Amygdala (tissue), 56 donors: ENCODE data around the gene ELAVL1.
"Not testable (repeated sequence)": the region's sequence is repeated elsewhere in the genome, so short reads cannot be mapped to it uniquely, and the experiment has no call there.

Experiments used
- DNase-seq, 56 donors: peaks; one replicate each; lab custom pipeline; 2025; lab: John Stamatoyannopoulos, UW

ELAVL1 gene

DNA sequence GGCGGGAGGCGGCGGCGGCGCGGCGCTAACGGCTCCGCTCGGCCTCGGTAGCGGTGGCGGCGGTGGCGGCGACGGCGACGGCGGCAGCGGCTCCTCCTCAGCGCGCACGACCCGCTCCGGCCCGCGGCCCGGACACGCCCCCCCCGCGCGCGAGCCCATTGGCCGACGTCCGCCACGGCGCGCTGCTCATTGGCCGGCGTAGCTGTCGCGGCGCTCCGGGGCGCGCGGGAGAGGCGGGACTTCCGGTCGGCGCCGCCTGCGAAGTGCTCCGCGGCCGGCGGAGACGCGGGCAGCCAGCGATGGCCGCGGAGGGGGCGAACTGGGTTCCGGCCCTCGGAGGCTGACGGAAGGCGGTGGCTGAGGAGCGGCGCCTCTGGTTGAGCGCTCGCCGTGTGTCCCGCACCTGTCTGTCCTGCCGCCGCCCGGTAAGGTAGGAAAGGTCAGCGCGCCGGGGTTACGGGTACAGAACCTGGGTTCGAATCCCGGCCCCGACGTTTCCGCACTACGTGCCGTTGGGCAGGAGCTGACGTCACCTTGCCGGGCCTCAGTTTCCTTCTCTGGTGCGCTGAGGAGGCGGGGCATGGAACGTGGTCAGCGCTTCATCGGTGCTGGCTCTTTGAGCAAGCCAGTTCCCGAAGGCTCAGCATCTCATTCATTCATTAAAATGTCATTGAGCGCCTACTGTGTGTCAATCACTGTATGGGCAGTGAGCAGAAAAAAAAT is at the start of gene ELAVL1:
ELAVL1 (minus strand) TSS at position 108 of the 723 bp plus-strand sequence. CDS start 13,826 bp downstream, outside the sequence.
- DNase-seq: peak in 55 of 56 donors; percentile 12 to 89 (median 69)

DNA sequence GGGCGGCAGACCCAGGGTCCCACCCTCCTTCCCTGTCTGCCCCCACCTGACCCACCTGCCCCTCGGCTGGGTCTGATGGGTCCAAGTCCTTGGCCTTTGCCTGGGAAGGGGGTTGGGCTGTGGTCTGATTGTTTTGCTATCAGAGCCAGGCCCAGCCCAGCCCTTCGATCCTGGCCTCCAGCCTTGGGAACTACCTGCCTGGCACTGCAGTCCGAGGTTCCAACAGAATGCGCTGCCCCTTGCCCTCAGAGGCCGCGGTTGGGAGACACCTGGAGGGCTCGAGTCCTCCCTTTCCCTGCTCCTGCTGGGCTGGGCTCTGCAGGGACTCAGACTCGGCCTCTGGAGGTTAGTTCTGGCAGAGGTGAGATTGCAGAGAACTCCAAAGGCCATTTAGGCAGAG is 48.7 kb upstream of the ELAVL1 start:
- no peak for DNase-seq

DNA sequence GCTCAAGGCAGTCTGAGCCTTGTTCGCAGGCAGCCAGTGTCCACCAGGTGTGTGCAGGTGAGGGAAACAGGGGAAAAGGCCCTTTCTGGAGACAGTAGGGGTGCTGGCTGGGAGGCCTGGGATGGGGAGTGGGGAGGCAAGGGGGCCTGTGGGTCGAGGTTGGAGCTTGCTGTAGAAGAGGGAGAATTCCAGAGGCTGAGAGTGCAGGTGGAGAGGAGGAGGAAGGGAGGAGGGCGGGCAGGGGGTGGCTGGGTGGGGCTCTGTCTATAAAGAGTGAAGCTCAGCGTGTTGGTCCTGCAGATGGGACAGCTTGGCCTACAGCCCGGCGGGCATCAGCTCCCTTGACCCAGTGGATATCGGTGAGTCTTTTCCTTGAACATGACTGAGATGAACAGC is 47.0 kb upstream of the ELAVL1 start, which contains the start of gene CCL25:
CCL25 (plus strand) TSS at position 297 of the 396 bp plus-strand sequence. CDS start 290 bp downstream, outside the sequence.
- no peak for DNase-seq

DNA sequence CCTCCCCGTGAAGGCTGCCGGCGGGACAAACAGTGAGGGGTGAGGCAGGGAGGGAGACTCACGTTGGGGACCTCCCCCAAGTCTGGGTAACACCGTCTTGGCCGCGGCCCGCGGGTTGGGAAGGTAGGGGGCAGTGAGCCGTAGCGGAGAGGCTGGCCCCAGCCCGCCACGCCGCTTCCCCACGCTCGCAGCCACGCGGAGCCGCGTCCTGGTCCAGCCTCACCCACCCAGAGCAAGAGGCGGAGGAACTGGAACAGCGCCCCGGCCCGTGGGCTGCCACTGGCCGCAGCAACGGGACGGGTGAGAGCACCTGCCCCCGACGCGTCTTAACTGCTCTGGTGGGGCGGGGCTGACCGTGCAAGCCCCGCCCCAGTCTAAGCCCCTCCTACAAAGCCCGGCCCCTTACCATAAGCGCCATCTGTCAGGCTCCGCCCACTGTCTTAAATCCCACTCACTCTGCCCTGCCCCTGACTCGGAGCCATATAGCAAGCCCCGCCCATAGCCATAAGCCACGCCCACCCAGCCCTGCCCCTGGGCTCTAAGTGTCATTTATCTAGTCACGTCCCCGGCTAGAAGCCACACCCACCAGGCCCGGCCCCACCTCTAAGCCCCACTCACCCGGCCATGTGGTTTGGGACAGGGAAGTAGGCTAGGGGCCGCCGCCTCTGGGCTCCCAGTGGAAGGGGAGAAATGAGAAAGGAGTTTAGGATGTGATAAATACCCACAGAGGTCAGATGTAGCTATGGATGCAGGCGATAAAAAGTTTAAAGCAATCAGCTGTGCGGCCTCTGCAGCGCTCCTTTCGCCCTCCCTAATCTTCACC is 45.0 kb upstream of the ELAVL1 start:
- peak in 48 of 56 donors; percentile 7 to 91 (median 48) for DNase-seq

DNA sequence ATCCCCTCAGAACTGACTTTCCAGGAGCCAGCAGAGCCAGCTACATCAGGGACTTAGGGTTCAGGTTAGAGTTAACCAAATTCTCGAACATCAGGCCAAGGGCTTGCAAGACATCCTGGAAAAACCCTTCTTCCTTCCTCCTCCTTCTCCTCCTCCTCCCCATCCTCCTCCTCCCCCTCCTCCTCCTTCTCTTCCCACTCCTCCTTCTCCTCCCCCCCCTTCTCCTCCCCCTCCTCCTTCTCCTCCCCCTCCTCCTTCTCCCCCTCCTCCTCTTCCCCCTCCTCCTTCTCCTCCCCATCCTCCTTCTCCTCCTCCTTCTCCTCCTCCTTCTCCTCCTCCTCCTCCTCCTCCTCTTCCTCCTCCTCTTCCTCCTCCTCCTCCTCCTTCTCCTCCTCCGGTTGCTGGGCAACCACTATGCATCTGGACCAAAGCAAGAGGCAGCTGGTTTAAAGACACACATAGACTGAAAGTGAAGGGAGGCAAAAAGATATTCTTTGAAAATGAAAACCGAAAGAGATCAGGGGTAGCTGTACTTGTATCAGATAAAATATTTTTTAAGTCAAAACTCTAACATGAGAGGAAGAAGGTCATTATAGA is 41.2 kb upstream of the ELAVL1 start:
- no peak for DNase-seq

DNA sequence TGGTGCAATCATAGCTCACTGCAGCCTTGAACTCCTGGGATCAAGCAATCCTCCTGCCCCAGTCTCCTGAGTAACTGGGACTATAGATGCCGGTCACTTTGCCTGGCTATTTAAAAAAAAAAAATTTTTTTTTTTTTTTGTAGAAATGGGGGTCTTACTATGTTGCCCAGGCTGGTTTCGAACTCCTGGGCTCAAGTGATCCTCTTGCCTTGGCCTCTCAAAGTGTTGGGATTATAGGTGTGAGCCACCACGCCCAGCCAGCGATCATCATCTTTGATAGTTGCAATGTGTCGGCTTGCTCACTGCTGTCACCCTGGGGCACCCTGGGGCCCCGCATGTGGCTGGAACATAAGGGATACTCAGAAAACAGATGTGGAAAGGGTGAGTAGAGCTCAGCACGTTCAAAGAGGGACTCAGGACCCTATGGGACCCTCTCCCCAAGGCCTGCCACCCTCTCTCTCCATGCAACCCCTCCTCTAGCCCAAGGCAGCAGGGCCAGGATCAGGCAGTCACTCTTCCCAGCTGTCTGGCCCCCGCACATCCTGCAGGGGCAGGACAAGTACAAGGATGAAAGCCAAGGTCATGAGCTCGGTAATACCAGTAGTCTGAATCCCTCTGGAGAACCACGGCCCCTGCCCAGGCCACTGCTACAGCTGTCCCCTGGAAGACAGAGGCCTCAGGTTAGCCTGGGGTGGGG is 40.6 kb upstream of the ELAVL1 start:
- no peak for DNase-seq

DNA sequence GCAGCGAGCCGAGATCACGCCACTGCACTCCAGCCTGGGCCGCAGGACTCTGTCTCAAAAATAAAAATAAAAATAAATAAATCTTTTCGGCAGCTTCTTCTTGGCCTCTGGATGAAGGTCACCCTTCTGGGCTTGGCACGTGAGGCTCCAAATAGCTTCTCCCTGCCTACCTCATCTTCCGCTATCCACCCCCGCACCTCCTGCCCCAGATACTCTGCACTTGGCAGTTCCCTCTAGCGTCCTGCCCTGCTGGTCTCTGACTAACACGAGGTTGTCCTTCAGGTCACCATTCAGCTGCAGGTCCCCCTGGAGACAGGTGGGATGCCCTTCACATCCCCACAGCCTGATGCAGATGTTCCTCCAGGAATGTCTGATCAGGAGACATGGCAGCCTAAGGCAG is 38.6 kb upstream of the ELAVL1 start:
- peak in 1 of 56 donors; percentile 5 for DNase-seq

DNA sequence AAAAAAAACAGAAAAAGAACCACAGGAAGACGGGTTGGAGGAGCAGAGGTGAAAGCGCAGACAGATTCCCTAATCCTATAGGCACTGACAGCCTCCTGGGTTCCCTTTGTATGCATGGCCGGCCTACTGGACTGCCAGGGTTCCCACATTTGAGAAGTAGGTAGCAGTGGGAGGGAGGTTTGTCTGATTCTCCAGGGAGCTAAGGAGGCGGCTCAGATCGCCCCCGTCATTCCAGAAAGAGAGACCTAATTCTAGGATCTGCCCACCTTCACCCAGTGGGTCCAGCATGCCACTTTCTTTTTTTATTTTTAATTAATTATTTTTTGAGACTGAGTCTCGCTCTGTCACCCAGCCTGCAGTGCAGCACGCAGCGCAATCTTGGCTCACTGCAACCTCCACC is 37.5 kb upstream of the ELAVL1 start:
- DNase-seq: no peak

DNA sequence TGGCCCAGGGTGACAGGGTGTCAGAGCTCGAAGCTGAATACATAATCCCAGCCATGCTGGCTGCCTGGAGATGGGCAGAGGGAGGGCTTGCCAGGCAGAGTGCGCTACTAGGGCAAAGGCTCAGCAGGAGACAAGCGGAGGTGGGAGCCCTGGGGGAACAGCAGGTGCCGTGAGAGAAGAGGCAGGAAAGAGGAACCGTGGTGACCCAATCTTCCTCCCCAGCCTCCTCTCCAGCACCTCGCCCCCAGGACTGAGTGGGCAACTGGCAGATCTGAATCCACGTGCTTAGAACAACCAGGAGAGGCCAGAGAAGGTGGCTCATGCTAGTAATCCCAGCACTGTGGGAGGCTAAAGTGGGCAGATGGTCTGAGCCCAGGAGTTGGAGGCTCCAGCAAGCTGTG is 36.1 kb upstream of the ELAVL1 start:
- no peak for DNase-seq

DNA sequence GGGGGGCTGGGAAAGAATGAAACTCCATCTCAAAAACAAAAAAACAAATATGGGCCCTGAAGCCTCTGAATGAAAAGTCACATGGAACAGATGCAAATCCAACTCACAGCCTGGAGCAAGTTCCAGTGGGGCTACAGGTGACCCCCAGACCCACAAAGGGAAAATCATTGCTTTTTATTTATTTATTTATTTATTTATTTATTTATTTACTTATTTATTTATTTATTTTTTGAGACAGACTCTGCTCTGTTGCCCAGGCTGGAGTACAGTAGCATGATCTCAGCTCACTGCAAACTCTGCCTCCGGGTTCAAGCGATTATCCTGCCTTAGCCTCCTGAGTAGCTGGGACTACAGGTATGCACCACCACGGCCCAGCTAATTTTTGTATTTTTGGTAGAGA is 33.8 kb upstream of the ELAVL1 start:
- DNase-seq: no peak

DNA sequence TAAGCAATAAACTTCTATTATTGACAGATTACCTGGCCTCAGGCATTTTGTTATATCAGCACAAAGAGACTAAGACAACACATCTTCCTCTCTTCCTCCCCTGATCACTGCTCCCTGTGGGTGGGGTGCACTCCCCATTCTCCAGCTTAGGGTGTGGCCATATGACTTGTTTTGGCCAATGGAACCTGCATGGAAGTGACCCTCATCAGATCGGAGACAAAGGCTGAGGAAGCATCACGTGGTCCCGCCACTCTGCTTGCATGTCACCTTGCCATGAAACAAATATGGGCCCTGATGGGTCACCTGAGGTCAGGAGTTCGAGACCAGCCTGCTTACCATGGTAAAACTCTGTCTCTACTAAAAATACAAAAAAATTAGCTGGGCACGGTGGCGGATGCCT is 33.4 kb upstream of the ELAVL1 start:
- no peak for DNase-seq

DNA sequence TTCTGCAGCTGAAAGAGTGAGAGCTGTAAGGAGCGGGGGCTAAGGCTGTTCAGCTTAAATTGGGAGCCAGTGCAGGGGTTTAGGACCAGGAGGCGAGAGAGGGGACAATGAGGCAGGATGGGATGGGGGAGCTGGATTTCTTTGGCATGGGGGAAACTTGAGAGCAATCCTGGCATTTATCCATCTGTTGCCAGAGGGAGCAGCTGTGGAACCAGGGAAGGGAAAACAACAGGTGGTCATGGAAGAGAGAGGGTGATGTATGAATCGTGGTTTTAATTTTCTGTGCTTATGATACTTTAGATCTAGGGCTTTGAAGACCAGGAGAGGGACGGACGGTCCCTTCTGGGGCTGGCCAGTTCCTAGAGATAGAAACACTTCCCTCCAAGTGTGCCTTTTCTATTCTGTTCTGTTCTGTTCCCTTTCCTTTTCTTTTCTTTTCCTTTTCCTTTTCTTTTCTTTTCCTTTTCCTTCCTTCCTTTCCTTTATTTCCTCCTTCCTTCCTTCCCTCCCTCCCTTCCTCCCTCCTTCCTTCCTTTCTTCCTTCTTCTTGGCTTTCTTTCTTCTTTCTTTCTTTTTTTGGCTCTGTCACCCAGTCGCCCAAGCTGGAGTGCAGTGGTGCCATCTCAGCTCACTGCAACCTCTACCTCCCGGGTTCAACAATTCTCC is 31.1 kb upstream of the ELAVL1 start:
- DNase-seq: no peak

DNA sequence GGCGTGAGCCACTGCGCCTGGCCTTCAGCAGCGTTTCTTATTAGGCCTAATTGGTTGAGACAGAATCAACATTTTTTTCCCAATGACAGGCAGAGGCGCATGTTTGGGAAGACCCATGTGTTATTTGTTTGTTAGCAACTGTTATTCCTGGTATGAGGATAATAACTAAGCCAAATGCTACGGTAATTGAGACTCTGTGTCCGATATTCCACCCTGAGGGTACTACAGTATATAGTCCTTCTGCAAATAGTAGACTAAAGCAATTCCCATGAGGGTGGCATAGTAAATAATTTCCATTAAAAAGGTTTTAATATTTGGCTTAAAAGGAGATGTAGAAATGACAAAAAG is 28.7 kb upstream of the ELAVL1 start:
- DNase-seq: no peak

DNA sequence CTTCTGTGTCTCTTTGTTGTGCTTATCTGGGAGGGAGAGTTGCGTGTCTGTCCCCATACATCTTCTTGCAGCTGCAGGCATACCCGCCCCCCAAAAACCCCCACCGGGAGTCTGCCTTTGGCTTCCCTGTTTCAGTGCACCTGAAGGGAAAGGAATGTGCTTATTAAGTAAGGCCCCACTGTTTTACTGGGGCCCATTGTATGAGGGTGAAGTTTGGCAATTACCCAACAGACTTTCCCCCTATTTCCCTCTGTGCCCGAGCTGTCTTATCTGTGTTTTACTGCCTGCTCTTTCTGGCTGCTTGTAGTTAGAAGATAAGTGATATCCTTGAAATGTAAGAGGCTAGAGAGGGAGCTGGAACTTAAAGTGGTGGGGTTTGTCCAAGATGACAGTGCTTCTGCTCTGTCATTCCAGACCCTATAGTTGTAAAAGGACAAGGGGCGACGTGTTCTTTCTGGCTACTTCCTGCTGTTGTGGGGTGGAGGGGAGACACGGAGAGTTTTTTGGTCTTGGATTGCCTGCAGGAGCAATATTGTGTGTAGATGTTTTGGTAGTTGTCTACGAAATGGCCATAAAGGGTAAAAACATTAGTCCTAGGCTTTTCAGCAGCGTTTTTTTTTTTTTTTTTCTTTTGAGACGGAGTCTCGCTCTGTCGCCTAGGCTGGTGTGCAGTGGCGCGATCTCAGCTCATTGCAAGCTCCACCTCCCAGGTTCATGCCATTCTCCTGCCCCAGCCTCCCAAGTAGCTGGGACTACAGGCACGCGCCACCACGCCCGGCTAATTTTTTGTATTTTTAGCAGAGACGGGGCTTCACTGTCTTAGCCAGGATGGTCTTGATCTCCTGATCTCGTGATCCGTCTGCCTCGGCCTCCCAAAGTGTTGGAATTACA is 28.1 kb upstream of the ELAVL1 start:
- DNase-seq: not testable (repeated sequence)

DNA sequence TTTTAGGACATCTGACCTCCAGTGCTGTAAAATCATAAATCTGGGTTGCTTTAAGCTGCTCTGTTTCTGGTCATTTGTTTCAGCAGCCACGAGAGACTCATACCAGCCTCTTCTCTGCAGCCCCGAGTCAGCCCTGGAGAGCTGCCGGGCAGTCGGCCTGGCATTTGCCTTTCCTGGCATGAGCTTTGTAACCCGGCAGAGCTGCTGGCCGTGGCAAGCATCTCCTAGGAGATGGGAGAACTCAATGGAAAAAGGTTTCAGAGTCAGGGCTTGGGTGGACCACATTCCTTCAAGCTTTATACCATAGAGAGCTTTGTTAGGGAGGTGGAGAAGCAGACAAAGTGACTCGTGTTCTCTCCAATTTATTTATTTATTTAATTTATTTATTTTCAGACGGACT is 25.5 kb upstream of the ELAVL1 start:
- DNase-seq: peak in 5 of 56 donors; percentile 2 to 20 (median 4)

DNA sequence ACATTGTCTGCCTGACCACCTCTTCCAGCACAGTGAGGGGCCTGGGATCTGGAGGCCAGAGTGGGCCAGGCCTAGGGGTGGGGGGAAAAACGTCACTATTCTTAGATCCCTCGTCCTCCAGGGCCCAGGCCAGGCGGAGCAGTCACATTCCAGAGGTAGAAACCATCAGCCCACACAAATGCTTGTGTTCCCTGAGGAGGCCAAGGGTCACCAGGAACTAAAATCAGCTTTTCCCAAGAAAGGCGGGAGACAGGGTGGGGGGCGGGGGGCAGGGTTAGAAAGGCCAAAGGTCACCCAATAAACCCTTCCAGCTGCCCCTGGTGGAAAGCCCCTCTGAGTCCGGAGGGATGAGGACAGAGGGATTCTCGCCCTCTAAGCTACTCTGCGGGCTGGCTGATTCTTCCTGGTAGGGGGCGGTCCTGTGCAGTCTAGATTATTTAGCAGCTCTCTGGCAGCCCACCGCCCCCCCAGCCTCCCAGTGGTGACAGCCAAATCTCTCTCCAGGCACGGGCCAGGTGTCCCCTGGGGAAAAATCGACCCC is 23.6 kb upstream of the ELAVL1 start:
- DNase-seq: peak in 1 of 56 donors; percentile 14

DNA sequence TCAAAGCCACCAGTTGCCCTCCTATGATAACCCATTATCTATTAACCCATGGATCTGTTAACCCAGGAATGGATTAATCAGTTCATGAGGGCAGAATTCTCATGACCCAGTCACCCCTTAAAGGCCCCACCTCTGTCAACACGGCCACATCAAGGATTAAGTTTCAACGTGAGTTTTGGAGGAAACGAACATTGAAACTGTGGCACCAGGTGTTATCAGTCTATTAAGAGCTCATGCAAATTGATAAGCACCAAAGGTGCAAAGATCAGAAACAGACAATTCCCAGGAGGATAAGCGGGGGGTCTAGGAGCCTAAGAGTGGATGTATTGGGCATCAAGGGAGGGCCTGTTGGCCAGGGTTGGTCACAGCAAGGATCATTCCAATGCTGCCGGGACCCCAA is 19.9 kb upstream of the ELAVL1 start:
- no peak for DNase-seq

DNA sequence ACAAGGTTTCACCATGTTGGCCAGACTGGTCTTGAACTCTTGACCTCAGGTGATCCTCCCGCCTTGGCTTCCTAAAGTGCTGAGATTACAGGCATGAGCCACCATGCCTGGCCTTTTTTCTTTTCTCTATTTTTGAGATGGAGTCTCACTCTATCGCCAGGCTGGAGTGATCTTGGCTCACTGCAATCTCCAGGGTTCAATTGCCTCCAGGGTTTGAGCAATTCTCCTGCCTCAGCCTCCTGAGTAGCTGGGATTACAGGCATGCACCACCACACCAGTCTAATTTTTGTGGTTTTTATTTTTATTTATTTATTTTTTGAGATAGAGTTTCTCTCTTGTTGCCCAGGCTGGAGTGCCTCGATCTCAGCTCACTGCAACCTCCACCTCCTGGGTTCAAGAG is 18.8 kb upstream of the ELAVL1 start:
- DNase-seq: not testable (repeated sequence)

DNA sequence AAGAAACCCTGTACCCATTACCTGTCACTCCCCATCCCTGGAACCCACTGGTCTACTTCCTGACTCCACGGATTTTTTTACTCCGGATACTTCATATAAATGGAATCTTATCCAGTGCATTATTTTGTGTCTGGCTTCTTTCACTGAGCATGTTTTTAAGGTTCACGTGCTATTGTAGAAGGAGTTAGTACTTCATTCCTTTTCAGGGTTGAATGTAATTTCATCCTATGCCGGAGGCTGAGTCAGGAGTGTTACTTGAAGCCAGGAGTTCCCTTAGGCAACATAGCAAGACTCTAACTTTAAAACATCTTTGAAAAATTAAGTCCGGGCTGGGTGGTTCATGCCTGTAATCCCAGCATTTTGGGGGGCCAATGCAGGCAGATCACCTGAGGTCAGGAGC is 17.9 kb upstream of the ELAVL1 start:
- no peak for DNase-seq
